HG03354 (cell line): ENCODE measurements around the gene TRIAP1.

Experiments
- ATAC-seq: cut with Tn5 transposase; IDR thresholded peaks from one replicate; pipeline ENCODE4 v1.9.1; 2021; ENCODE audit warnings: mild to moderate bottlenecking; ENCODE audit not compliant: unreplicated experiment, poor library complexity, severe bottlenecking

The TRIAP1 gene

GRCh38 chr12:120397824-120398540, 48.2 kb downstream of the TRIAP1 start:
- no peak for ATAC-seq

- ATAC-seq = no peak
These were observed 51.5 kb downstream of the TRIAP1 start for GRCh38 chr12:120394483-120395367.
